DMS53 treated with DMSO at 0.1 percent for 48 hours (cell line): ENCODE data around the gene HSD17B7.
"Not testable (repeated sequence)": the region's sequence is repeated elsewhere in the genome, so short reads cannot be mapped to it uniquely, and the experiment has no call there.

ENCODE experiments used
- DNase-seq: peaks from one replicate; lab custom pipeline; 2025; ENCODE audit not compliant: unreplicated experiment; lab: John Stamatoyannopoulos, UW

Gene HSD17B7

DNA sequence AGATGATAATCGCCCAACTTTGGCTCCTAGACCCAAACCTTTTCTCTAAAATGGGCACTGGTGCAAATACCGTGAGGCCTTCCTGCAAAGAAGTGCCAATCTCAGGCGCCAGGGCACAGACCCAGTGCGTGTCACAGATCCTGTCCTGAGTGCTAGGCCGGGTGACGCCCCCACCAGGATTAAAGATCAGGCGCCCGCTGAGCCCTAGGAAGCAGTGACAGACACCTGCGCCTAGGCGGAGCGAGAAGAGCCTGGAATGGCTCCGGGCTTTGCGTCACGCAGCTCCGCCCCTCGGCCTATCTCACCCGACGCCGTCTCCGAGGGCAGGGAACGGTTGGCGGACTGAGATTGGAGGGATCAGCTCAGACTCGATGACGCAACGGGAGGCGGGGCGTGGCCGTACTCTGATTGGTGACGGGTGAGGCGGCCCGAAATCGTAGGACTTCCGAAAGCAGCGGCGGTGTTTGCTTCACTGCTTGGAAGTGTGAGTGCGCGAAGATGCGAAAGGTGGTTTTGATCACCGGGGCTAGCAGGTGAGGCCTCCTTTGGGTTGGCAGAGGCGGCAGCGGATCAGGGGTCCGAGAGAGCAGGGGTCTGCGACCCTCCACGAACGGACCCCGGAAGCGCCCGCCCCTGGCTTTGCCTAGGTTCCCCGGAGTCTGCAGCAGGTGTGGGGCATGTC is at the start of gene HSD17B7:
Gene HSD17B7, plus strand, starts transcription at position 400 of the 682 bp plus-strand sequence. Its CDS starts 99 bp downstream, at position 499.
- DNase-seq, result peak; percentile 65

DNA sequence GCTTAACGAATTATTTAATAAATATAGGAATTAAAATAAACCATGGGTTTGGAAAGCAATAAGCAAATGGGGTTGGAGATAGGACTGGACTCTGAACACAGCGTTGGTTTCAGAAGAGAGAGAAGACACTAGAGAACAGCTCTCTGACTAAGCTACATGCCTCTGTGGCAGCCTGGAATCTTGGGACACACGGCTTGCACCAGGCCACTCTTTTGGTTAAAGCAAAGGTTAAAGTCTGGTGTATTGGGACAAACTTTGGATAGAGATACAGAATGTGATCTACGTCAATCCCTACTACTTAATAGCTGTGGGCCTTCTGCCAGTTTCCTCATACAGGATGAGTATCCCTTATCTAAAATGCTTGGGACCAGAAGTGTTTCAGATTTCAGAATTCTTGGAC is 49.7 kb upstream of the HSD17B7 start:
- no peak for DNase-seq

- DNase-seq, result no peak
Measured at GRCh38 chr1:162741574-162741973, 48.9 kb upstream of the HSD17B7 start.

DNA sequence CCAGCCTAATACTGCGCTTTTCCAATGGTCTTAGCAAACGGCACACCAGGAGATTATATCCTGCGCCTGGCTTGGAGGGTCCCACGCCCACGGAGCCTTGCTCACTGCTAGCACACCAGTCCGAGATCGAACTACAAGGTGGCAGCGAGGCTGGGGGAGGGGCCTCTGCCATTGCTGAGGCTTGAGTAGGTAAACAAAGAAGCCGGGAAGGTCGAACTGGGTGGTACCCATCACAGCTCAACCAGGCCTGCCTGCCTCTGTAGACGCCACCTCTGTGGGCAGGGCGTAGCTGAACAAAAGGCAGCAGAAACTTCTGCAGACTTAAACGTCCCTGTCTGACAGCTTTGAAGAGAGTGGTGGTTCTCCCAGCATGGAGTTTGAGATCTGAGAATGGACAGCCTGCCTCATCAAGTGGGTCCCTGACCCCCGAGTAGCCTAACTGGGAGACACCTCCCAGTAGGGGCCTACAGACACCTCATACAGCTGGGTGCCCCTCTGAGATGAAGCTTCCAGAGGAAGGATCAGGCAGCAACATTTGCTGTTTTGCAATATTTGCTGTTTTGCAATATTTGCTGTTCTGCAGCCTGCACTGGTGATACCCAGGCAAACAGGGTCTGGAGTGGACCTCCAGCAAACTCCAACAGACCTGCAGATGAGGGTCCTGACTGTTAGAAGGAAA is 44.1 kb upstream of the HSD17B7 start:
- not testable (repeated sequence) for DNase-seq

DNA sequence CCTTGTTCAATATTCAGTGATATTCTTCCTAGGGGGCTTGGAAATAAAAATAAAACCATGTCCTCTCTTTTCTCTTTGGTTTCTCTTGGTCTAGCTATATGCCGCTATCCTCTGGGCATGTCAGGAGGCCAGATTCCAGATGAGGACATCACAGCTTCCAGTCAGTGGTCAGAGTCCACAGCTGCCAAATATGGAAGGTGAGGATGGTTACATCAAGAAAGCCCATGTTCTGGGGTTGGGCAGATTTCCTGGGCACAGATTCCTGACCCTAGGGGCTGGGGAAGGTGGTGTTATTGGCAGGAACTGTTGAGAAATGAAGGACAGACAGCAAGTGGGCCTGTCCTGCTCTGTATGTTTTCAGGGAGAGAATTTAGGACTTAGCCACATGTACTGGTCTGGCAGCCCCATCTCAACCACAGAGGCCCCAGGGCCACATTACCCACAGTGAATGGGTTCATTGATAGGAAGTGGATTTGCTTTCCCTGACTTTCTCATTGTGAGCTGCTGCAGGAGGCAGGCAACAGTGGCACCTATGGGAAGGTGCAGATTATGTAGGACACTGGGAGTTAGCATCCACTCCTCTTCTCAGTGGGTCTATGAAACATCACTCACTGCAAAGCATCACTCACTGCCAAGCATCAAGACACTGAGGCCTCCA is 37.4 kb upstream of the HSD17B7 start:
- no peak for DNase-seq

DNA sequence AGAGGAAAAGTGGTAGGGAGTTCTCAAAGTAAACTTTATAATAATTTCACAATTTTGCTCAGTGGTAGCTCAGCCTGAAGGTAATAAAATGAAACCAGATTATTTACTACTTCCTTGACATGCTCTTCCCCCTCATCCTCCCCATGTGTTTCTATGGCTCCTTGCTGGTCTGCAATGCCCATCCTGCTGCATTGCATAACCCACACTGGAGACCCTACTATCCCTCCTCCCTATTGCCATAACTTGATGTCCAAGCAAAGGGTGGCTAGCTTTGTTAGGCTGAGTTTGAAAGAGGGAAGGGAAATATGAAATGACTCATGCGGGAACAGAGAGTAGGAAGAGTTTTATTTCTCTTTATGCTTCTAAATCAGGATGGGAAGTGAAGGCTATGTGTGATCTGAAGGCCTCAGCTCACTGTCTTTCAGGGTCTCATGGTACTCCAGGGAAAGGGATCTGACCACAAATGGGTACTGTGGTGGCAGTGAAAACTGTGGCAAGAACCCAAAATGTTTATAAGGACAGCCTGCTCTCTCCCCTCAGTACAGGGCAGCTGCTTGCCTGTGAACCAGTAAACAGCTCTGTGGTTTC is 36.4 kb upstream of the HSD17B7 start:
- DNase-seq, result no peak

- no peak for DNase-seq
Measured at GRCh38 chr1:162755306-162755705, 35.2 kb upstream of the HSD17B7 start.

DNA sequence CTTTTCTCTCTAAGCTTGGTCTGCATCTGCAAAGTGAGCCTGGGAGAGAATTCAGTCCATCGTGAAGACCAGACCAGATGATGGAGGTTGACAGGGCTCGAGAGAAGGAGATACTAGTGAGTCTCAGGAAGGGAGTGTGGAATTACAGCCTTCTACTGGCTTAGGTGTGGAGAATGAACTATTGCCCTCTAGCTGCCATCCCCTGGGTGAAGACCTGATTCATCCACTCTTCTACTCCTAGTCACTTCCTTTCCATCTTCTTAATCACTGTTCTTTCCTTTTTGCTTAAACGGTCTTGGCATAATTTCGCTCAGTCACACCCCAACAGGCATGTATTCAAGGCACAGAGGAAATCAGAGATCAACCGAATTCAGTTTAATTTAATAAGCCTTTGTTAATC is 34.0 kb upstream of the HSD17B7 start:
- no peak for DNase-seq

GRCh38 chr1:162757476-162757875 is 33.0 kb upstream of the HSD17B7 start:
- no peak for DNase-seq

DNA sequence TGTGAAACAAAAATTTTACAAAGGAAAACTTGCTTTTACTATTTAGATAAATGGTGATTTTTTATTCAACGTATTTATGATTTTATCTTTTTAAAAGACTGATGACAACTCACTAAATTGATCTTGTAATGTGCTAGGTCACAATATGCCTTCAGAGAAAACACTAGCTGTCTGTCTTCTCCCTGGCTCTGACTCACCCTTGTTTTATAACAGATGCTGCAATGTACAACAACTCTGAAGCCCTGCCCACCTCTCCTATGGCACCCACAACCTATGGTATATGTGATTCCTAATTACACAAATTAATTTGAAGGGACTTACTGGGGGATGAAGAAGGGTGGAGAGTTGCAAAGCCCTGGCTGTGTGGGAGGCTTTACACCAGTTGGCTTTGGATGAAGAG is 24.7 kb upstream of the HSD17B7 start:
- DNase-seq, result no peak

- no peak for DNase-seq
Measured at GRCh38 chr1:162772571-162773154, 17.8 kb upstream of the HSD17B7 start.

- no peak for DNase-seq
Measured at GRCh38 chr1:162774007-162774406, 16.5 kb upstream of the HSD17B7 start.

DNA sequence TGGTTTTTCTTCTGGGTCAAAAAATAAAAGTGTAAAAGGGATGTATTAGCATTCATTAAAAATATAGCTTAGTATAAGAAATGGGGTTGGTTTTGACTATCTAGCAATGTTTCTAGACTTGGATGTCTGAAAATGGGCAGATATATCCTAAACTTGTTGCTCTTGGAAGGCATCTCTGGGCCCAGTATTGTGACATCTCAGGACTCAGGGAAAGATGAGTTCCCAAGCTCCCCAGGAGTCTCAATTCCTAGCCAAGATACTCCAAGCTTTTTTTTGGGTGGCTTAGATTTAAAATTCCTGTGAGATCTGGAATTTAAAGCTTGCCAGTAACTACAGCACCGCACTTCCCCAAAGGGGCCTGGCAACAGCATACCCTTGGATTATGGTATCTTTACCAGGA is 11.5 kb upstream of the HSD17B7 start:
- no peak for DNase-seq

DNA sequence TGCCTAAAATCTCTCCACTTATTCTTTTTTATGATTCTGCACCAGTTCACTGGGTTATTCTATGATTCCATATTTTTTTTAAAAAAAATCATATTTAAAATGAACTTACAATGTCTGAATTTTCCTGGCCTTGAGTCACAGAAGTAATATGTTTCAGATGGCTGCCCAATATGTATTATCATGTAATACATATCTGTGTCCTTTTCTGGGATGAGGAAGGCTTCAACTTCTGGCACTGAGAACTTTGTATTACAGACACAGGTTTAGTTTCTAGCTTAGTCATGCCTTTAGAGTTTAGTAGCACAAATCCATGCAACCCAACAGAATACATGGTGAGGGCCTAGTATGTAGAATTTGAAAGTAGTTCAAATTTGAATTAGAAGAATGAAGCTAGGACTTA is 7.8 kb upstream of the HSD17B7 start:
- no peak for DNase-seq

- DNase-seq, result not testable (repeated sequence)
Measured at GRCh38 chr1:162784926-162785325, 5.6 kb upstream of the HSD17B7 start.

DNA sequence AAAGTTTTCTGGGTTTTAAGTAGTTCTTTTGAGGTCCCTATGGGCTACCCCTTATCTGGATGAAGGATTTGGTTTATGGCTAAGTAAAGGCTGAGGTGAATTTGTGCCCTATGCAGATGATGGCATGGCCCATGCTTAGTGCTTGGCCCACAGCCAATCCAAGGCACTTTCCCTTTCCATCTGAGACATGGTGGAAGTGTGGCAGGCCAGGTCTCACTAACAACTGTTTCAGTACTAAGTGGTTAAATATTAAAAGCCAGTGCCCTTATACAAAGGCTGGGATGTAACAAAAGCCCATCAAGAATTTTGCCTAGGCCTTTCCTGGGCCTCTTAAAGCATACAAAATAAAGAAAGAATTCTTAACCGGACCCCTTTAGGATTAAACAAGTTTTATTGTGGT is 1.7 kb upstream of the HSD17B7 start:
- peak; percentile 10 for DNase-seq

DNA sequence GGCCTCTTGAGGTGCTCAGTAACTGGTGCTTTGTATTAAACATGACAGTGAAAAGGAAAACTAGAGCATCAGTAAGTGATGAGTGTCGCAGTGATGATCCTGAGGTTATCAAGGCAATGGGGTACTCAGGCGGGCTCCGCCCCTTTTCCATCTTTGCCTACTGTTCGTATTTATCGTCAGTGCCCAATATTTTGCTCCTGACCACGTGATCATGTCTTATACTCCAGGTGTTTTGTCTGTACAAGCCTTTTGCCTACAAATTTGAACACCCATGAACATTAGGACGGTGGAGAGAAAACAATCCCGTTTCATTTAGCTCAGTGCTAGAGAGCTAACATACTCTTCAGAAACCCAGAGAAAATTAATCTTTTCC is 469 bp downstream of the HSD17B7 start:
- DNase-seq, result not testable (repeated sequence)

DNA sequence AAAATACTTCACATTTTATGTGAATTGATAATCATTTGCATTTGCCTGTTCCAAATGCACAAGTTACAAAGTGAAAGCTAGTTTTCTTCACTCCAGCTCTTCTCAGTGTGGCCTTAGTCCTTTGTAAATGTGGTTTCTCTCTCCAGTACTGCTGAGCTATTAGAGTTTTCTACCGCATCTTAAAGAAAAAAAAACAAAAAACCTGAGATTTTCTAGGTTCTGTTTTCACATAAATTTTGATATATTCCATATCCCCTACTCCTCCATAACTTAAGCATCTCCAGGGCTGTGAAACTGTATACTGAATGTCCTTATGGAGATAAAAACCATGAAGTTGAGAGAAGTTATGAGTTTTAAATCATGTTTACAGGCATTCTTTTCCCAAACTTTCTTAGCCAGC is 3.8 kb downstream of the HSD17B7 start:
- not testable (repeated sequence) for DNase-seq

DNA sequence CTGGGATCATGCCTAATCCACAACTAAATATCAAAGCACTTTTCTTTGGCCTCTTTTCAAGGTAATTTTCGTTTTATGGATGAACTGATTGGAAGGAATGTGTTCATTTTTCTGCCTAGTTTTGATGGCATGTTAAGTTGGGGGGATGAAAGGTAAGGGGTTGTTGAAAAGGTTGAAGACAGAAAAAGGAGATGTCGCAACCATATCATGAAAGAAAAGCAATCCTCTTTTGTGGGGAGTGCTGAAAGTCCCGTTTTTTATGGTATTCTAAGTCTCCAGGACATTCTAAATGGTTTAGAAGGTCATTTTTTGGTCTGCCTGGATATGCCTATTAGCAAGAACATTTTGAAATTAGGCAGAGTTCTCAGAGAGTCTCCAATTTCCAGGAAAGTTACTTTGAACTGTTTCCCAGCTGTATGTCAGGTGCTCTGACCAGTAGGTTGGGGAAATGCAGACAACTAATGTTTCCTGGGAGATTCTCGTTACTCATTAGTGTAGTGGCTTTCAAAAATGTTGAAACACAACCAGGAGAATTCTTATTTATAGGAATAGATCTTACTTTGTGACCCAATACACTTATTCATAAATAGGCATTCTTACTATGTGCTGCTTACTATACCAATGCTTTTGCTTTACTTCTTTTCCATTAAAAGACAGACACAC is 6.2 kb downstream of the HSD17B7 start:
- DNase-seq, result not testable (repeated sequence)

DNA sequence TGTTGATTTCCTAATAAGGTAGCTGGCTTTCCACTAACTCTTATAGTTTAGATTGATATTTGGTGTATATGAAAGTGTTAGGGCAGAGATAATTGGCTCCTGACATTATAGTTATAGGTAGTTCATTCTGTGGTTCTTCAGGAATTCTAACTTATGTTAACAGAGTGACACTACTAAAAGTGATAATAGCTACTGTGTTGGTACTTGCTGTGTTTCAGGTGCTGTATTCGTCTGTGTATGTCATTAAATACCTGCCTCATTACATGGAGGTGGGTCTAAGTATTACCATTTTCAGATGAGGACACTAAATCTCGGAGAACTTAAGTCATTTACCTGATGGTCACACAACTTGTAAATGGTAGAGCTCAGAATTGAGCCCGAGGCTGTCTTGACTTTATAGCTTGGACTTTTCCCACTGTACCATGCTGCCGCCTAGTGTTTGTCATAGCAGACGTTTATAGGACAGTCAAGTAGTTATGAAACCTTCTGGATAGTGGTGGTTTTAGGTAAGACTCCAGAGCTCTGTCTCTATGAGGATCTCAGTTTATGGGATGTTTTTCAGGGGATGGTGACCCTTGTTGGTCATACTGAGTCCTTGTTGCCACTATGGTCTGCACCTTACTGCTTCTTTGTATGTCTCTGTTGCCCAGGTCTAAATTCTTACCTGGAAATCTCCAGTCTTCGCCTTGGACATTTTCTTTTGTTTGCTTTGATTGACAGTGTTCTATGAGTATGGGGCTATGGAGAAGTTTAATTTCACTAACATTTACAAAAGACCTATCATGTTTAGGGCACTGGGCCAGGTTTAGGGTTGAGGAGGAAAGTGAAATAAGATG is 9.7 kb downstream of the HSD17B7 start:
- DNase-seq, result peak; percentile 37
